AG20443 (cell line): ENCODE data around the gene ARVCF.

Experiments used
- DNase-seq: peaks from one replicate; pipeline ENCODE4 v3.0.0; 2012; ENCODE audit warnings: low spot score, mixed read lengths

ARVCF gene

DNA sequence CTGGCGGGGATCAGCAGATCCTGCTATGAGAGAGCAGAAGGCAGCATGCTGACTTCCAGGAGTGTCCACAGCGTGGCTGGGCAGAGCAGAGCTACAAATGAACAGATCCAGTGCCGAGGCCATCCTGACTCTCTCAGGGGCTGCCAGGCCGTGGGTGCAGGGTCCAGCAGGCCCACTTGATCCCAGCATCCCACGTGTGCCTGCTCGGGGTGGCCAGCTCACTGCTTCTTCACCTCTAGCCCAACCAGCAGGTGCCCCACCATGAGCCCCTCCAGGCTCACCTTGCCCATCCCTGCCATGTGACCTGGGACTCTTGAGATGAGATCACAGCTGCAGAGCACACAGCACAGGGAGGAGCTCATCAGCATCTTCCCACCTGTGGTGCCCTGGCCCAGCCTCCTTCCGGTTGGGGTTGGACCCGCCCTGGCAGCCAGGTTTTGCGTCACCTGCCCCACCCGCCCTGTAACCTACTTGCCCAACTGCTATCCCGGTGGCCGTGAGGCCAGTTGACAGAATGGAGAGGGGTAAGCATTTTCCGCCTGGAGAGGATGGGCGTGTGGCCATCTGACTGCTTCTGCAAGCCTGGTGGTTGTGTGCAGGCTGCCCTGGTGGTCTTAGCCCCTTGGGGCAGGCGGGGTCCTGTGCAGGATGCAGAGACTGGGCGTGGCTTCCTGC is 15.2 kb upstream of the ARVCF start:
- DNase-seq, result no peak

DNA sequence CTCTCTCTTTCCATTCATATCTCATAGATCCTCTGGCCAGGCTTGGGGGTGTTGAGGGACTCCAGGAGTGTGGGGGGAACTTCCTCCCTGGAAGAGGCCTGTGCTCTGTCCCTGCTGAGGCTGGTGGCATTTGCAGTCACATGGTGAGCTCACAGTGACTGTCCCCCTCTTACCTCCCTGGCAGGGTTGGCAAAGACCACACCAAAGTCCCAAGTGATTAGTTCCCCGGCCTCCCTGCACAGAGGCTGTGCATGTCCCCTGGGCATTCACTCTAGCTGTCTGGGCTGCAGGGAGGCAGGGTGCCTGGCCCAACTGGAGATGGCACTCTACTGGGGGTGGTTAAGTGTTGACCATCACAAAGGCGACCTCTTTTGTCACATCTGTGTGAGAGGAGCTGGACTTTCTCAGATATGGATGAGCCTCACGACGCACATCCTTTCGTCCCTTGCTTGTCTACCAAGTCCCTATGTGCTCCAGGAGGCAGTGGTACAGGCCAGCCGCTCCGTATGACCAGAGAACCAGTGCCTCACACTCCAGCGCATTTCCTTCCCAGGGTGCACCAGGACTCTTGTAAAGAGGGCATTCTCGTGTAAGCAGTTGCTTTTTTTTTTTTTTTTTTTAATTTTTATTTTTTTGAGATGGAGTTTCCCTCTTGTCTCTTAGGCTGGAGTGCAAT is 13.1 kb upstream of the ARVCF start:
- no peak for DNase-seq

DNA sequence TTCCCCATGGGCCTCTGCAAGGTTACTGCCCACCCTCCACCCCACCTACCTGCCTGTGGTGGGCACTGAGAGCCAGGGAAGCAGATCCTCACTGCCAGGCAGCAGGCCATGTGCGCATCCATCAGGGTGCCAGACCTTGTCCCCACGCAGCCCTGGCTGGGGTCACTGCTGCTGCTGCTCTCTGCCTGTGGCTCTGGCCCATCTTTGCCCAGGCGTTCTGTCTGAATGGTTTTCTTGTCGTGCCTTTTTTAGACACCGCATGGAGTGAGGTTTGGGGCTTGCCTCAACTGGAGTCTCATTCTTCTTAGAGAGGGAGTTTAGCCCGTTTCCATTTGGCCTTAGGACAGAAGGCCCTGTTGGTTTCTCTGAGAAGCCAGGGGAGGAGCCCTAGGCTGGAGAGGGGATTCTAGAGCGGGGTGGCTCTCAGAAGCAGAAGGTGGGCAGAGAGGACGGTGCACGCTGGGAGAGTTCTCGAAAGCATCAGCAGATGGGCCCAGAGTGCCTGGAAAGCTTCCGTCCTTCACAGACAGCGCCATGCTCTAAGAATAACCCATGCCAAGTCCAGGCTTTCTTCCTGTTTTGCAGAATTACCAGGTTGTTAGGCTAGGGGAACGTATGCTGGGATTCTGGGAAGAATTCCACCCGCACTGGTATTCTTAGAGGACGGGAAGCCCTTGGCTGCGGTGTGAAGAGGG is 12.4 kb upstream of the ARVCF start:
- DNase-seq, result no peak

DNA sequence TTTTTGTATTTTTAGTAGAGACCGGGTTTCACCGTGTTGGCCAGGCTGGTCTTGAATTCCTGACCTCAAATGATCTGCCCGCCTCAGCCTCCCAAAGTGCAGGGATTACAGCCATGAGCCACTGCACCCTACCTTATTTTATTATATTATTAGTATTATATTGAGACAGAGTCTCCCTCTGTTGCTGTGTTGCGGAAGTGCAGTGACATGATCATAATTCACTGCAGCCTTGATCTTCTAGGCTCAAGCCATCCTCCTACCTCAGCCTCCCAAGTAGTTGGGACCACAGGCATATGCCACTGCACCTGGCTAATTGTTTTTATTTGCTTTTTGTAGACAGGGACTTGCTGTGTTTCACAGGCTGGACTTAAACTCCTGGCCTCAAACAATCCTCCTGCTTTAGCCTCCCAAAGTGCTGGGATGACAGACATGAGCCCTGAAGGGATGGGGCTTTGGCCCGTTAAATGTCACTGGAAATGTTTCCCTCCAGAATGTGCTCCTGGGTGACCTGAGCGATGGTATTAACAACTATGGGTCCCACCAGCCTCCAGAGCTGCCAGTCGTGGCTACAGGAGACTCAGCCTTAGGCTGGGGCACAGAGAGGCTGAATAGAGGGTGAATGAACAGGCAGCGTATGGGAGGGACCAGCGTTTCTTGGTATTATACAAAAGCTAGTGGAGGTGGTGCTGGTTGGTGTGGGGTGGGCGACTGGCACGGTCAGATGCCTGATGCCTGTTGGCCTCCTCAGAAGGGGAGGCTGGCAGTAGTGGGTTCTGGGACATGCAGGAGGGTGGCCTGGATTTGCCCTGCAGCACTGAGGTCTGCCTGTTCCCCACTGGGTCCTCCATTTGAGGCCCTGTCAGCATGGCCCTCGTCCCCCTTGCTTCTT is 11.6 kb upstream of the ARVCF start:
- DNase-seq, result no peak

DNA sequence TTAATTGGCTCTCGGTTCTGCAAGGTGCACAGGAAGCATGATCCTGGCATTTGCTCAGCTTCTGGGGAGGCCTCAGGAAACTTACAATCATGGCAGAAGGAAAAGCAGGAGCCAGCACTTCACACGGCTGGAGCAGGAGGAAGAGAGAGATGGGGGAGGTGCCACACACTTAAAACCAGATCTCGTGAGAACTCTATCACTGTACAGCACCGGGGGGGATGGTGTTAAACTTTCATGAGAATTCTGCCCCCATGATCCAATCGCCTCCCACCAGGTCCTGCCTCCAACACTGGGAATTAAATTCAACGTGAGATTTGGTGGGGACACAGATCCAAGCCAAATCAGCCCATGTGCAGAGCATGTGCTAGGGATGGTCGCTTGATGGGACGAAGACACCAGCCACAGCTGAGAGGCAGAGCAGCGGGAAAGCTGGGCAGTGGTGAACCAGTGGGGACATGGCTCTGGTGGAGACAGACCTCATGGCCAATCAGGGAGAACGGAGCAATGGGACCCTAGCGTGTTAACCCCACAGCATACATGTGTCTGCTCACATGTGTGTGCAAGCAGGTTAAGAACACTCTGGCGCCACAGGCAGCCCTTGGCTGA is 10.5 kb upstream of the ARVCF start:
- no peak for DNase-seq

DNA sequence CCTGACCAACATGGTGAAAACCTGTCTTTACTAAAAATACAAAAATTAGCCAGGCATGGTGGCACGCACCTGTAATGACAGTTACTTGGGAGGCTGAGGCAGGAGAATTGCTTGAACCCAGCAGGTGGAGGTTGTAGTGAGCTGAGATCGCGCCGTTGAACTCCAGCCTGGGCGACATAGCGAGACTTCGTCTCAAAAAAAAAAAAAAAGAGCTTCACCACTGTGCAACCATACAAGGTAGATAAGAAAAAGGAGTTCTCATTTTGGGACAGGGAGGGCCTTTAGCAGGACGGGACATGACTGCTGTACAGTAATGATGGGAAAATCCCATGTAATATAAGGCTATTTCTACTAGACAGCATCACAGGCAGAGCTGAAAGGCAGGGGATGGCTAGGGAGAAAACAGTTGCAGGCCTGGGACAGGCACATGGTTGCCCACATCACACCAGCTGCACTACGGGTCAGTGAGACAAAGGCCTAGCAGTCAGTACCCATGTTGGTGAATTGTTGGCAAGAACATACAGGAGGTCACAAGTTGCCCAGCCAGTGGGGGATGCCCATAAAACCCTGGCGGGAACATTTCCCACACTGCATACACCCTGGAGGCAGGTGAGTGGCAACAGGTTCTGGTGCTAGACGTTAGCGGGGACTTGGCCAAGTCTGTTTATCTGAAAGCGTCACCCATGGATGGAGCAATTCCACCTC is 9.7 kb upstream of the ARVCF start:
- DNase-seq, result no peak

DNA sequence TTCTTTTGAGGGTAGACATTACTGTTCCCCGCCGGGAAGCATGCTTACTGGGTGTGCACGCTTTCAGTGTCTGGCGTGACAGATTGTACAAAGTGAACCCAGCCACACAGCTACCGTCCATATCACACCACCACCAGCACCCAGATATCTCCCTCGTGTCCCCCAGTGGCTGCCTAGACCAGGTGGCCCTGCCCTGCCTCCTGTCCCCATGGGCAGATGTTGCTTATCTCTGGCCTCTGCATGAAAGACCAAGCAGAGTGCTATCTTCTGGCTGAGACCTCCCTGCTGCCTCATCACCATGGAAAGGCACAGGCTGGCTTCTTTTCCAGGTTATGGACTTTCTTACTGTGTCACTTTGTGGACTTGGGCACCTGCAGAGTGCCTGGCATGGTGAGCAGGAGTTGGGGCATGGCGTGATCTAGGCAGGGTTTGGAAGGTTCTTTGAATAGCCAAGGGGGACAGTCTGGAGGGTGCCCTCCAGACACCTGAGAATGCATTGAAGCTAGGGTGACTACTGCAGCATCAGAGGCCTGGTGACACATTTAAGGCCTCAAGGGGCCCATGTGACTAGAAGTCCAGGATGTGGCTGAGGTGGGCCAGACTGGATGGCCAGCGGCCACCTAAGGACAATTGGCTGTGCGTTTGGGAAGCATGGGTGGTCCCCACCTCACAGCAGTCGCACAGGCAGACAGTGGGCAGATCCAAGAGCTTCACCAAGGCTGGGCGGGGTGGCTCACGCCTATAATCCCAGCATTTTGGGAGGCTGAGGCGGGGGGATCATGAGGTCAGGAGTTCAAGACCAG is 9.0 kb upstream of the ARVCF start:
- no peak for DNase-seq

DNA sequence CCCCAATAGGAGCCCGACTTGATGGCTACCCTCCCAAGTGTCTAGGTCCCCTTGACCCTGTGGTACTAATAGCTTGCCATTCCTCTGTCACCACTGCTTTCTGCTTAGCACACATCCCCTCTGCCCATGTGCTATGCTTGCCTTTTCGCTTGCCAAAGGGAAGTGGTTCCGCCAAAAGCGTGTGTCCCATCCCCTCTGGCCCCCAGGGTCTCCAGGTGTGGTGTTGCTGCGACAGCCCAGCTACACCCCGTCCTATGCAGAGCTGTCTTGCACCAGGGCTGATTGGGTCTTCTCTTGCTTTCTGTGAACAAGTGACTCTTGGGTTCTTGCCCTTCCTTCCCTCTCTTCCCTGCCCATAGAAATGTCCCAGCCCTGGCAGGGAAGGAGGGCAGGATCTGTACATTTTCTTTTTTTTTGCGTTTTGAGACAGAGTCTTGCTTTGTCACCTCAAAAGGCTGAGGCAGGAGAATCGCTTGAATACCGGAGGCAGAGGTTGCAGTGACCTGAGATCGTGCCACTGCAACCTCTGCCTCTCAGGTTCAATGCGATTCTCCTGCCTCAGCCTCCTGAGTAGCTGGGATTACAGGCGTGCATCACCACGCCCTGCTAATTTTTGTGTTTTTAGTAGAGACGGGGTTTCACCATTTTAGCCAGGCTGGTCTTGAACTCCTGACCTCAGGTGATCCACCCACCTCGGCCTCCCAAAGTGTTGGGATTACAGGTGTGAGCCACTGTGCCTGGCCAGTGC is 8.2 kb upstream of the ARVCF start:
- no peak for DNase-seq

DNA sequence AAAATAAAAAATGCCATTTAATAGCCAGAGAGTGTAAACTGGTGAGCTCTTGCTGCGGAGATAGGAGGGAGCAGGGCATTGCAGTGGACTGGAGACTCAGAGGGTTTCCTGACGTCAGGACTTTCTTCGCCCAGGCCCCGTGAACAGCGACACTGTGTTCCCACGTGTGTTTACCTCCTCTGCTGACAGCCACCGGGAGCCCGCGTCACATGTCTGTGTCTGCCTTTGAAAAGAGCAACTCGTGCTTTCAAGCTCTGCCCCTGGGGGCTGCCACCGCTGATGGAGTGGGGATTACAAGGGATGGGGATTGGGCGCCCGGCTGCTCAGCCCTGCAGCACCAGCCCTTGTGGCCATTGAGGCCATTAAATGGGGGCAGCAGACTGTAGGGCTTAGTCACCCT is 7.6 kb upstream of the ARVCF start:
- no peak for DNase-seq

DNA sequence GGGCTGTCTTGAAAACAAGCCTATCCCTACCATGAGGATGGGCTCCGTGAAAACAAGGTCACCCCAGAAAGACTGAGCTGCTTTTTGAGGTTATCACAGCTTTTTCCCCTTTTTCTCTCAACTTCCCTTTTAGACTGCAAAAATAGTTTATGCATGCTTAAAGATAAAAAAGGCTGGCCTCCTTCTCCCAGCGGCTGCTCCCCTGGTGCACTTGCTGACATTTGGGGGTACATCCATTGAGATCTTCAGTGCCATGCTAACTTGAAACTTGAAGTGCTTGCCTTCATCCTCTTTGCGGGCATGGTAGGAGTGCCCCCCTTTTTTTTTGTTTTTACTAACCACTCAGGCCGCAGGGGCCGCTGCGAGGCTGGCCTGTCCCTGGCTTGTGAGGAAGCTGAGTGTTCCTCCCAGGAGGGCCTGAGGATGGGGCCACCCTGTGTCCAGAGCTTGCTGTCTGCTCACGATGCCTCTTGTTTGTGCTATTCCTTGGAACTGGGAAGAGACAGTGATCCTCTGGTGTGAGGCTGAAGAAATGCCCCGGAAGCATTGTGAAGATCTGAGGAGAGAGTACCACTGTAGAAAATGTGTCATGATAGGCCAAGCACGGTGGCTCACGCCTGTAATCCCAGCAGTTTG is 6.5 kb upstream of the ARVCF start:
- DNase-seq, result no peak

DNA sequence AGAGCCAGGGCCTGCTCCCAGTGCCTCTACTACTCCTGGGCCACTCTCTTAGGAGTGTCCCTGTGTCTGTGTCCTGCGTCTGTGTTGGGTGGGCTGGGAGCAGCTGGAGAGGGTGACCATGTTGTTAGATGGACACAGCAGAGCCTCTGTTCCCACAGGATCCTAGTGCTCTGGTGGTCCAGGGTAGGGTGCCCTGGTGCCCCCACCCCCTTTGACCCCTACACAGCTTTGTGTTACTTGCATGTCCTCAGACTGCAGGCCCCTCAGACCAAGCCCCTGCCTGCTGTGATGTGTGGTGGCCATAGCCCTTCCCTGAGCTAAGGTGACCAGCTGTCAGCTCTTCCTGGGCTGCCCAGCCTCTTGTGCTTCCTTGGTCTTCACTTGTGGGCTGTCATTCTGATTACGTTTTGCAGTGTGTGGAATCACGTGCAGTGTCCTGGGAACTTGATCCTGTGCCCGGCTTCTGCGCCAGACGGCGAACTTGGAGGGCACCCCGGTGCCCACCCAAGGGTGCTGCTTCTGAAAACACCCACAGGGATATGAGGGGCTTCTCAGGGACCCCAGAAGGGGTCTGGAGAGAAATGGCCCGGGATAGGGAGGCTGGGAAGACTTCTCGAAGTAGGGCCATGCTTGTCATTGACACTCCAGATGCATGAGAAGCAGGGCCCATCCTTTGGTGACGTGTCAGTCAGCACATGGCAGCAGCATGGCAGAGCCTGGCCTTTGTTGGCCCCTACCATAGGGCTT is 5.8 kb upstream of the ARVCF start:
- no peak for DNase-seq

DNA sequence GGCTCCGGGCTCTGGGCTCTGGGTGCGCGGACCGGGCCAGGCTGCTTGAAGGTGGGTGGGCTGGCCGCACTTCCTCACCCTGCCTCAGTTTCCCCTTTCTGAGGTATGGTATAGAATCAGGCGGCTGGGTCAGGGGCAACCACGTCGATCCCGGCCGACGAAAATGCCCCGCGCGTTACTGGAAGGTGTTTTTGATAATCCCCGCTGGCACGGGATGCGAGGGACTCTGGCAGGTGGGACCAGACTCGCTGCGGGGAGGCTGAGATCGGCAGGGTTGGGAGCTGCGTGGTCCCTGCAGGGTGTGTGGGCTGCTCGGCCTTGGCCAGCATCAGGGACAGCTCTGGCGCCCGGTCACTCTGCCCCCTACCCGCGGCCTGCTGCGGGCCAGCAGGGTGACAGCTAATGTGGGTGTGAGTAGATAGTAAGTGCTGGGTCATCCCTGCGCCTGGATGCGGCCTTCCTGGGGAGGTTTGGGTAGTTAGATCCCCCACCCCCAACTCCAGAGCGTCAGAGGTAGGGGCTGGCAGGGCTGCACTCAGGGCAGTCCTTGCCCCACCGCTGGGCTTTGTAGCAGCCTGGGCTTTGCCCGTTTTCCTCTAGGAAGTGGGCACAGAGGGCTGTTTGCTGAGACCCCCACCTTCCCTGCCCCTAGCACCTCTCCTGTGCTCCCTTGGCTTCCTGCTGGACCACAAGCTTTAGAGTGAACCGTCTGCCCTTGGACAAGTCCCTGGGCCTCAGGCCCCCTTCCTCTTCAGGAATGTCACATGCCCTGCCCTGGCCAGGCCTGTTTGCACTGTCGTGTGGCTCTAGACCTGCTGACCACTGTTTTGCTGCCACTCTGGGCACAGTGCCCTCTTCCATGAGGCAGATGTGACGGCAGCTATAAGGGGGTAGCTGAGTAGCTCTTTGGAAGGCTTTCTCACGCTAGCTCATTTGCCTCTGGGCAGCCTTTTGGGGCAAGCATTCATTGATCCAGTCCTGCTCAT is 4.9 kb upstream of the ARVCF start:
- peak; percentile 77 for DNase-seq

DNA sequence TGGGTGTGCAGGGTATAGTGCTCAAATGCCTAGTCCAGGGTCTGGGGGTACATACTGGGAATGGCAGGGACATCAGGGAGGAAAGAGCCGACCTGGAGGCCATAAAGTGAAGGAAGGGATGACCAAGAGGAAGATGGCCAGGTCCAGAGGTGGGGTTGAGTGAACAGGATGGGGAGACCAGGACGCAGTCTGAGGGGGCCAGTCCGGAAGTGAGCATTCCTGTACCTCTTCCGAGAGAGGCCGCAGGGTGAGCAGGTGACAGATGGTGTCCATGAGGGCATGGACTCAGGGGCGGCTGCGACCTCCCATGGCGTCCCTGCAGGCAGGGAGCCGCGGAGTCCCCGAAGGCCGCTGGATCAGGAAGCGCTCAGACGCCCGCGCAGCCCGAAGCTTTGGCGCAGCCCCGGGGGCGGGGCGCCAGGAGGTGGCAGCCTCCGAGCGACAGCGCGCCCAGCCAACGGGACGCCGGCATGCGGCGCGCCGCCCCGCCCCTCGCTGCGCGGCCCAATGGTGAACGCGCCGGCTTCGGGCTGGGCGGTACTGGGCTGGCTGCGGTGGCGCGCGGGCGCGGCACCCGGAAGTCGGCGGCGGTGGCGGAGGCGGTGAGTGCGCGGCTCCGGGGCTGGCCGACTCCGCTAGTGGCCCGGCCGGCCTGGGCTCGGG is 4.0 kb upstream of the ARVCF start, which contains the start of gene TANGO2:
Gene TANGO2, plus strand, starts transcription at position 578 of the 663 bp plus-strand sequence. CDS start 15,689 bp downstream, outside the sequence.
- peak; percentile 100 for DNase-seq

DNA sequence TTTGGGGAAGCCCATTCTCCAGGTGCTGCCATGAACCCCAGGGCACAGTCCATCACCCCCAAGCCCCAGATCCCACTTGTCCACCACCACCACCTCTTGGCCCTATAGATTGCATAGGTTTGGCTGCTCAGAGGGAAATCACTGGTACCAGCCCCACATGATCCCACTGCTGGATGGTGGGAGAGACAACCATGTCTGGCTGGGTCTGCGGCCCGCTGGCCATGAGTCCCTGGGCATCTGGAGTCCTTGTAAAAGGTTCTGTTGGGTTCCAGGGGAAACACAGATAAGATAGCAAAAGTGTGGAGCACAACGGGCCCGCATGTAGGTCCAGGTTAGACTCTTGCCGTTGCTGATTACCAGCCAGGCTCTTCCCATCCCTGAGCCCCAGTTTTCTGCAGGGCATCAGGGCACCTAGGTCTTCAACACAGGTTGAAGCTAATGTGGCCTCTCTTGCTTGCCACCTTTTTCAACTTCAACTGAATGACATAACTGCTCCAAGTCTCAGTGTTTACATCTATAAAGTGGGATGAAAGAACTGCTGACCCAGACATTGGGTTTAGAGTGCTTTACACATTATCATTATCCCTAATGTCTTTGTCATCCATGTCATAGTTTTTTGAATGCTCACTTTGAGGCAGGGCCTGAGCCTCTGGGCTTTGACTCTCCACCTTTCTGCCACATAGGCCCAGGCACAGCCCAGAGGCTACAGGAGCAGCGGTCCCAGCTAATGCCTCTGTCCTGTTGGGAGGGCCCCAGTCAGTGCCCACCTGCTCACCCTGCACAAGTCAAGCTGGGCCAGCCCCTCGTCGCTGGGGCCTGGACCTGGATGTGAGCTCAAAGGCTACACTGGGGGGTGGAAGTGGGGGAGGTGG is 3.3 kb upstream of the ARVCF start:
- no peak for DNase-seq

DNA sequence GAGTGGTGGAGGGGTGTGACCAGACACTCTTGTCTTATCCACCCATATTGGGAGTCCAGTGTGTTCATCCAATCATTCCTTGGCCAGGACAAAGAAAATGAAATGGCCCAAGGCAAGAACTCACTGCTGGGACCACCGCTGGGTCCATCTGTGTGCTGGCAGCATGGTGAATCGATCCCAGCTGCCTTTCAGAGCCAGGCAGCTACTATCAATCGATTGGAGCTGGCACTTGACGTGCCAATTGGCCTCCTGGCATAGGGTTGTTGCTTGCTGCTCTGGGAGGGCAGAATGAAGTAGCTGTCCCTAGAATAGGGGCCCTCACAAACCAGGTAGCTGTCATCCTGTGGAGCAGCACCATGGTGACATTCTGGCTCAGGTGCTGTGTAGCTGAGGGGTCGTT is 1.4 kb upstream of the ARVCF start:
- no peak for DNase-seq

DNA sequence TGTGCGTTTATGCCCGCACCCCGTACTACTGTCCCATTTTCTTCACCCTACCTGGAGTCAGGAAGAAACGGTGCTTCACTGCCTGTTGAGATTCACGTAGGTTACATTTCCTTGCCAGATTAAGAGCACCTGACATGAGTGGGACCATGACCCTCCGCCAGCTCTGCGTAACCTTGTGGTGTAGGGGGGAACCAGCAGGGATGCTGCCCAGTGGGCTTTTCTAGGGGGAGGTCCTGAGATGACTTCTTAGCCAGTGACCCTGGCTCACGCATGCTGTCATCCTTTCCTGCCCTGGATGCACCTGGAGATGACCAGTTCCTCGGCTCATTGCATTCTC is 967 bp upstream of the ARVCF start:
- DNase-seq, result no peak
